Calu3 (cell line): ENCODE measurements around the gene C4B. TPM values are rescaled to one million over a fixed set of nuclear protein-coding genes. Genes with fewer than 3 reads are reported as not detected.
"Not testable (repeated sequence)": the region's sequence is repeated elsewhere in the genome, so short reads cannot be mapped to it uniquely, and the experiment has no call there.

Source experiments
- BruUV-seq: library from RNA; stranded (reverse); fragments of 400-500 nt; replicated peaks from 2 replicates; lab custom pipeline; 2021; lab: Mats Ljungman, UMichigan
- CTCF ChIA-PET: fragments of 300-600 bp; sonication (Branson Sonifier 250); formaldehyde crosslinking; loops from one replicate; lab custom pipeline; 2022; ENCODE audit warnings: antibody characterized with exemption; lab: Charles Lee
- DNase-seq: peaks from one replicate; pipeline ENCODE4 v3.0.0; 2022
- H3K27ac Mint-ChIP-seq: one replicate; pipeline ENCODE4 v1.8.0; 2022; ENCODE audit warnings: mixed read lengths; ENCODE audit not compliant: unreplicated experiment
- H3K27me3 Mint-ChIP-seq: one replicate; pipeline ENCODE4 v1.8.0; 2022; ENCODE audit warnings: mixed read lengths; ENCODE audit not compliant: unreplicated experiment
- H3K36me3 Mint-ChIP-seq: one replicate; pipeline ENCODE4 v1.8.0; 2022; ENCODE audit warnings: mild to moderate bottlenecking, moderate library complexity, mixed read lengths; ENCODE audit not compliant: insufficient read depth, unreplicated experiment
- H3K4me1 Mint-ChIP-seq: one replicate; pipeline ENCODE4 v1.8.0; 2022; ENCODE audit warnings: mild to moderate bottlenecking, low read depth, mixed read lengths; ENCODE audit not compliant: unreplicated experiment
- H3K4me3 Mint-ChIP-seq: one replicate; pipeline ENCODE4 v1.8.0; 2022; ENCODE audit warnings: mild to moderate bottlenecking, low read depth, moderate library complexity, mixed read lengths; ENCODE audit not compliant: unreplicated experiment
- H3K9me3 Mint-ChIP-seq: one replicate; pipeline ENCODE4 v1.8.0; 2022; ENCODE audit warnings: low read depth, mixed read lengths; ENCODE audit not compliant: unreplicated experiment
- CTCF ChIP-seq: fragments of 200-600 bp; IDR thresholded peaks from one replicate; pipeline ENCODE4 v1.8.0; 2022; ENCODE audit warnings: antibody characterized with exemption; ENCODE audit not compliant: unreplicated experiment
- intact Hi-C: fragments of 100-400 bp; cut with micrococcal nuclease; formaldehyde crosslinking; loops from one replicate; pipeline ENCODE4 v1.10.0; 2022; ENCODE audit not compliant: unreplicated experiment
- total RNA-seq: library from RNA; stranded (reverse); gene quantifications from 2 replicates; pipeline ENCODE4 v1.2.3, GENCODE V29; 2022

C4B gene
- total RNA-seq, 1 experiment from 2014 or later, result 7.8 TPM

DNA sequence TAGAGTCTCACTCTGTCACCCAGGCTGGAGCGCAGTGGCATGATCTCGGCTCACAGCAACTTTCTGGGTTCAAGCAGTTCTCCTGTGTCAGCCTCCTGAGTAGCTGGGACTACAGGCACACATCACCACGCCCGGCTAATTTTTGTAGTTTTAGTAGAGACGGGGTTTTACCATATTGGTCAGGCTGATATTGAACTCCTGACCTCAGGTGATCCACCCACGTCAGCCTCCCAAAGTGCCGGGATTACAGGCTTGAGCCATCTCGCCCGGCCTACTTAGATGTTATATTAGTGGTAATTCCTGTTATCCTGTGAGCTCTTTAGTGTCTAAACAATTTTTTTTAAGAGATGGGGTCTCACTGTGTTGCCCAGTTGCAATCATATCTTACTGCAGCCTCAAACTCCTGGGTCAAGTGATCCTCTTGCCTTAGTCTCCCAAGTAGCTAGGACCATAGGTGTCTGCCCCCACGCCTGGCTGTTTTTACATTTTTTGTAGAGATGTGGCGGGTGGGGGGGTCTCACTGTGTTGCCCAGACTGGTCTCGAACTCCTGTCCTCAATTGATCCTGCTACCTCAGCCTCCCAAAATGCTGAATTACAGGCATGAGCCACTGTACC lies 36.7 kb upstream of the C4B start:
- H3K4me1 Mint-ChIP-seq, result peaks cover 11% of the 10 kb centered on the region
- BruUV-seq, result no TSS peak
- no peak overlapping the region for H3K27ac Mint-ChIP-seq
- H3K27me3 Mint-ChIP-seq, result no peaks in the 10 kb centered on the region
- CTCF ChIA-PET, result no interaction called here
- no peak overlapping the region for H3K4me3 Mint-ChIP-seq
- peaks cover 34% of the 10 kb centered on the region for H3K36me3 Mint-ChIP-seq
- intact Hi-C loops, result no loop called here
- DNase-seq, result no peak
- no peak for TF ChIP-seq CTCF
- no peaks in the 10 kb centered on the region for H3K9me3 Mint-ChIP-seq

- intact Hi-C loops, result no loop called here
- H3K4me3 Mint-ChIP-seq, result no peak overlapping the region
- peaks cover 25% of the 10 kb centered on the region for H3K36me3 Mint-ChIP-seq
- no peaks in the 10 kb centered on the region for H3K9me3 Mint-ChIP-seq
- CTCF ChIA-PET, result no interaction called here
- H3K27ac Mint-ChIP-seq, result no peak overlapping the region
- no peak for DNase-seq
- H3K27me3 Mint-ChIP-seq, result no peaks in the 10 kb centered on the region
- H3K4me1 Mint-ChIP-seq, result peaks cover 2% of the 10 kb centered on the region
- no TSS peak for BruUV-seq
- TF ChIP-seq CTCF, result no peak
Measured at GRCh38 chr6:31978831-31979230, 35.8 kb upstream of the C4B start.

DNA sequence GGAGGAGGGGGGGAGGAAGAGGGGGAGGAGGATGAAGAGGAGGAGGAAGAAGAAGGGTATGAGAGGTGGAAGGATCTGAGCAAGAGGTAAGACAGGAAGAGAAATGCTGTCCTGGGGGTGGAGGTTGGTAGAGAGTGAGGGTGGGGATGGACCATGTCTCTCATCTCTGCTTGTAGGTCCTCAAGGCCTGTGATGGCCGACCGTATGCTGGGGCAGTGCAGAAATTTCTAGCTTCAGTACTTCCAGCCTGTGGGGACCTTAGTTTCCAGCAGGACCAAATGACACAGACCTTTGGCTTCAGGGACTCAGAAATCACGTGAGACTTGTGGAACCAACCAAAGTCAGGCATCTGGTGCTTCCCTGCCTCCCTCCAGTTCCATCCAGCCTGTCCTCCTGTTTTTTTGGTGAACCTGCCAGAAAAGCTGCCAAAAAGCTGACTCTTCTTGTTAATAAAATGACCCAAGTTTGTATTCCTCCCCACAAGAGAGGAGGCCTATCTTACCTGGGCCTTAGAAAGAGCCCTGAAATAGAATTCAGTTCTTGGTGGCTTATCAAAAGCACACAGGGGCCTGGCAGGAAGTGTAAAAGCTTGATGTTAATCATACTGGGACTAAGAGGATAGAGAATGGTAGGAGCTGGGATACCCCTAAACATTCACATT lies 35.2 kb upstream of the C4B start:
- TF ChIP-seq CTCF, result no peak
- Mint-ChIP-seq H3K27ac (no peak overlapping the region), H3K4me3 (no peak overlapping the region), H3K4me1 (no peaks in the 10 kb centered on the region), H3K36me3 (peaks cover 19% of the 10 kb centered on the region), H3K9me3 (no peaks in the 10 kb centered on the region), H3K27me3 (no peaks in the 10 kb centered on the region)
- DNase-seq, result no peak
- intact Hi-C loops, result no loop called here
- no TSS peak for BruUV-seq
- CTCF ChIA-PET, result no interaction called here

DNA sequence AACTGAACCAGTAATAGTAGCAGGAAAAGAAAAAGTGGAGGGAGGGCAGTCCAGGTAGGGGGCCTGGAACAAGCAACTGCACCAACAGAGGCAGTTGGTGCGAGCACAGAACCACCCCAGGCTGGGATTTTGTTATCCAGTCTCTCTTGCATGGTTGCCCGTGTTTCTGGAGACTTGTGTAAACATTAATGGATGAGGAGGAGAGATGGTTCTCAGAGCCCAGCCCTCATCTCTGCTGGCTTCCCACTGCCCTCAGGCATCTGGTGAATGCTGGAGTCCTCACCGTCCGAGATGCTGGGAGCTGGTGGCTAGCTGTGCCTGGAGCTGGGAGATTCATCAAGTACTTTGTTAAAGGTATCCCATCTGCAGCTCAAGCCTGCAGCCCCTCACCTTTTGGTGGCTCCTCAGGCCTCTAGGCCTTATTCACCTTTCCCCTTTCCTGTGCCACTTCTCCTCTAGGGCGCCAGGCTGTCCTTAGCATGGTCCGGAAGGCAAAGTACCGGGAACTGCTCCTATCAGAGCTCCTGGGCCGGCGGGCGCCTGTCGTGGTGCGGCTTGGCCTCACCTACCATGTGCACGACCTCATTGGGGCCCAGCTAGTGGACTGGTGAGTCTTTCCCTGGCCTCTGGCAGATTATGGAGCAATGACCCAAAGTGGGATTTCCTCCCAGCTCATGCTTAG lies 34.3 kb upstream of the C4B start:
- H3K27me3 Mint-ChIP-seq, CTCF ChIA-PET, H3K4me3 Mint-ChIP-seq, DNase-seq, BruUV-seq, H3K9me3 Mint-ChIP-seq, intact Hi-C loops, H3K27ac Mint-ChIP-seq, H3K4me1 Mint-ChIP-seq: not testable (repeated sequence)
- H3K36me3 Mint-ChIP-seq, result peaks cover 11% of the 10 kb centered on the region

DNA sequence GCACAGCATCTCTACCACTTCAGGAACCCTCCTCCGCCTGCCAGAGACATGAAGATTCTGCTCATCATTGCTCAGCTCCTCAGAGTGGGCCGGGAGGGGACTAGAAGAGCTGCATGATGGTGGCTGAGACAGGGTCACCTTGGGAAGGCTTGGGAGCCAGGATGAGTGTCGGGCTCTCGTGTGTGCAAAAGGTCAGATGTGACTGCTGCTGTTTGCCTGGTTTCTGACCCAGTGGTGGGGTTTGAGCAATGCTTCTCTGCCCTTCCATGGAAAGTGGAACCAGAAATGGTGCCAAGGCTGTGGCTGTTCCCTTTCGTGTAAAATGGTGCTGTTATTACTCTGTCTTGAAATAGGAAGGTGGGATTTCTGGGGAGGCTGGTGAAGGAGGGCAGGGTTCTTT lies 33.6 kb upstream of the C4B start:
- CTCF ChIA-PET, H3K27ac Mint-ChIP-seq, H3K4me1 Mint-ChIP-seq, DNase-seq, intact Hi-C loops, H3K9me3 Mint-ChIP-seq, H3K36me3 Mint-ChIP-seq, BruUV-seq, H3K27me3 Mint-ChIP-seq, H3K4me3 Mint-ChIP-seq: not testable (repeated sequence)

DNA sequence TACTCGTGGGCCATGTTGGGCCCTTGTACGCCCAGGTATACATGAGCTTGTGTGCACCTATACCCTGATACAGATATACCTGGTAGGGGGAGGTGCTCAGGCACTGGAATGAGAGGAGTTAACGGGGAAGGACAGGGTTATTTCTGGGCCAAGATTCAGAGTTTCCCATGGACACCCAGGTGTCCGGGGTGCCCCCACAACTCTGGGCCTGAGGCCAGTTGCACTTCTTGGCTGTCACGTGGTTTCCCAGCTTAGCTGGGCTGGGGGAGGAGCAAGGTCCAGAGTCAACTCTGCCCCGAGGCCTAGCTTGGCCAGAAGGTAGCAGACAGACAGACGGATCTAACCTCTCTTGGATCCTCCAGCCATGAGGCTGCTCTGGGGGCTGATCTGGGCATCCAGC lies 32.9 kb upstream of the C4B start, which contains the start of gene C4A:
Gene C4A (plus strand): TSS at position 314 of the 400 bp plus-strand sequence. CDS start 51 bp downstream, at position 365.
- H3K36me3 Mint-ChIP-seq, H3K9me3 Mint-ChIP-seq, intact Hi-C loops, H3K4me3 Mint-ChIP-seq, CTCF ChIA-PET, H3K27me3 Mint-ChIP-seq, DNase-seq, H3K4me1 Mint-ChIP-seq, BruUV-seq, H3K27ac Mint-ChIP-seq: not testable (repeated sequence)

- H3K4me1 Mint-ChIP-seq, intact Hi-C loops, BruUV-seq, H3K4me3 Mint-ChIP-seq, H3K36me3 Mint-ChIP-seq, DNase-seq, H3K27me3 Mint-ChIP-seq, H3K27ac Mint-ChIP-seq, CTCF ChIA-PET, H3K9me3 Mint-ChIP-seq: not testable (repeated sequence)
Measured at GRCh38 chr6:31989363-31989762, 25.2 kb upstream of the C4B start.
